HepG2 (cell line): ENCODE data around the gene FYB1. TPM values are rescaled to one million over a fixed set of nuclear protein-coding genes. Genes with fewer than 3 reads are reported as not detected.

ENCODE experiments used
- ATAC-seq: fragments of 200-7000 bp; cut with Tn5 transposase; 3 replicates; pipeline ENCODE4 v1.9.1; 2020; ENCODE audit warnings: mild to moderate bottlenecking, moderate library complexity
- BruUV-seq: library from RNA; stranded (reverse); fragments of 400-500 nt; replicated peaks from 2 replicates; lab custom pipeline; 2021; lab: Mats Ljungman, UMichigan
- CTCF ChIA-PET: fragments of 300-600 bp; formaldehyde crosslinking; extraction: SDS; loops from one replicate; lab custom pipeline; 2021; ENCODE audit warnings: low total read pairs, inconsistent platforms, low intra/inter-chr PET ratio; lab: Yijun Ruan, JAX
- POLR2A ChIA-PET: fragments of 350-600 bp; sonication (Branson Sonifier 250); formaldehyde crosslinking; loops from one replicate; lab custom pipeline; 2020; ENCODE audit warnings: antibody characterized with exemption, inconsistent platforms; lab: Yijun Ruan, JAX
- DNase-seq: peaks from one replicate; pipeline ENCODE4 v3.0.0-alpha.2; 2015; ENCODE audit warnings: low spot score
- FAIRE-seq: peaks from 3 replicates; lab custom pipeline; 2011; peaks lifted over from hg19 to GRCh38; lab: Jason Lieb, UNC
- H2AFZ ChIP-seq: one replicate; pipeline ENCODE4 v1.6.1; 2011; ENCODE audit warnings: low read length, inconsistent platforms
- H3K27ac ChIP-seq: fragments of 300-600 bp; 3 replicates; pipeline ENCODE4 v1.8.0; 2011; ENCODE audit warnings: mixed run types, mild to moderate bottlenecking, mixed read lengths, low read length, inconsistent platforms; ENCODE audit not compliant: insufficient read depth; ENCODE audit errors: extremely low read length
- H3K27me3 ChIP-seq, 2 experiments: fragments of 200-600 bp in 1 of 2; 2 replicates in 1 of 2; 3 replicates in 1 of 2; pipeline versions ENCODE4 v1.6.0 to v1.8.0; 2011; ENCODE audit warnings: low read length in 2 of 2, mild to moderate bottlenecking in 2 of 2, moderate library complexity in 2 of 2, inconsistent platforms in 1 of 2; ENCODE audit not compliant: insufficient read depth in 2 of 2, control insufficient read depth in 1 of 2
- H3K36me3 ChIP-seq, 2 experiments: fragments of 200-600 bp in 1 of 2; replicated peaks in 1 of 2; 2 replicates in 1 of 2; 3 replicates in 1 of 2; pipeline versions ENCODE4 v1.5.1 to v1.8.0; 2011; ENCODE audit warnings: low read length in 2 of 2, inconsistent platforms in 1 of 2; ENCODE audit not compliant: insufficient read depth in 2 of 2, control insufficient read depth in 1 of 2
- H3K4me1 ChIP-seq: 2 replicates; pipeline ENCODE4 v1.5.1; 2012; ENCODE audit warnings: low read length, inconsistent platforms; ENCODE audit not compliant: insufficient read depth
- H3K4me2 ChIP-seq: 2 replicates; pipeline ENCODE4 v1.6.0; 2011; ENCODE audit warnings: low read depth, low read length, inconsistent platforms
- H3K4me3 ChIP-seq, 3 experiments: fragments of 200-600 bp in 1 of 3; sonication (generic), shearing (Covaris generic) in 1 of 3; replicated peaks in 1 of 3; 2 replicates each; pipeline ENCODE4 v1.5.1; 2011 to 2016; ENCODE audit warnings: low read length in 3 of 3, inconsistent platforms in 2 of 3, low read depth in 2 of 3, mild to moderate bottlenecking in 2 of 3, control low read depth in 1 of 3, mixed read lengths in 1 of 3; ENCODE audit not compliant: insufficient read depth in 1 of 3
- H3K79me2 ChIP-seq: one replicate; pipeline ENCODE4 v1.6.1; 2011; ENCODE audit warnings: low read length, inconsistent platforms; ENCODE audit not compliant: insufficient read depth
- H3K9ac ChIP-seq: 2 replicates; pipeline ENCODE4 v1.6.0; 2011; ENCODE audit warnings: mild to moderate bottlenecking, low read depth, low read length, inconsistent platforms; ENCODE audit not compliant: insufficient read depth
- H3K9me3 ChIP-seq: 2 replicates; pipeline ENCODE4 v1.5.1; 2012; ENCODE audit warnings: mild to moderate bottlenecking, low read length
- H4K20me1 ChIP-seq: 2 replicates; pipeline ENCODE4 v1.6.0; 2011; ENCODE audit warnings: inconsistent platforms, mild to moderate bottlenecking, low read length, moderate library complexity; ENCODE audit not compliant: insufficient read depth
- AKNA ChIP-seq: sonication (generic); formaldehyde crosslinking; IDR thresholded peaks from 2 replicates; pipeline ENCODE4 v1.4.0; 2020; ENCODE audit warnings: missing genetic modification reagents, borderline replicate concordance
- ARID2 ChIP-seq: sonication (generic); formaldehyde crosslinking; IDR thresholded peaks from 2 replicates; pipeline ENCODE4 v1.8.1; 2022; ENCODE audit warnings: mild to moderate bottlenecking, missing genetic modification reagents, borderline replicate concordance
- BCLAF1 ChIP-seq: fragments of 450-650 bp; IDR thresholded peaks from 2 replicates; pipeline ENCODE4 v1.6.1; 2017; ENCODE audit warnings: mild to moderate bottlenecking
- CBFB ChIP-seq: sonication (generic); formaldehyde crosslinking; IDR thresholded peaks from 2 replicates; pipeline ENCODE4 v1.4.0; 2020; ENCODE audit warnings: missing genetic modification reagents
- KMT2B ChIP-seq: IDR thresholded peaks from 2 replicates; pipeline ENCODE4 v1.6.1; 2016; ENCODE audit warnings: missing genetic modification reagents, missing compliant biosample characterization
- PATZ1 ChIP-seq: sonication (generic); formaldehyde crosslinking; IDR thresholded peaks from 2 replicates; pipeline ENCODE4 v1.4.0; 2020; ENCODE audit warnings: missing genetic modification reagents
- POLR2G ChIP-seq: fragments of 200-400 bp; formaldehyde crosslinking; IDR thresholded peaks from 2 replicates; pipeline ENCODE4 v1.6.1; 2018; ENCODE audit warnings: mild to moderate bottlenecking, low read depth, low read length, moderate library complexity
- RORA ChIP-seq: sonication (generic); formaldehyde crosslinking; IDR thresholded peaks from 2 replicates; pipeline ENCODE4 v1.5.0; 2020; ENCODE audit warnings: mild to moderate bottlenecking, missing genetic modification reagents, moderate library complexity
- SOX5 ChIP-seq: IDR thresholded peaks from 2 replicates; pipeline ENCODE4 v1.6.1; 2016; ENCODE audit warnings: borderline replicate concordance
- SP2 ChIP-seq: sonication (generic); formaldehyde crosslinking; IDR thresholded peaks from 2 replicates; pipeline ENCODE4 v1.5.1; 2020; ENCODE audit warnings: mild to moderate bottlenecking, missing genetic modification reagents
- ZC3H13 ChIP-seq: sonication (generic); formaldehyde crosslinking; IDR thresholded peaks from 2 replicates; pipeline ENCODE4 v1.8.1; 2023; ENCODE audit warnings: mild to moderate bottlenecking, missing genetic modification reagents, moderate library complexity
- ZNF644 ChIP-seq: IDR thresholded peaks from 2 replicates; pipeline ENCODE4 v1.6.1; 2016; ENCODE audit warnings: low read depth
- WGBS: methylation state at CpG from one replicate; pipeline ENCODE4 v1.1.6; 2017; ENCODE audit warnings: low lambda C conversion rate; 5-methylcytosine and 5-hydroxymethylcytosine counted together
- in situ Hi-C: cut with HindIII; loops from 2 replicates; pipeline ENCODE4 v1.10.0; 2017; ENCODE audit warnings: low pct_unique_long_range_greater_than_20kb; ENCODE audit not compliant: extremely low pct_ligation_motif_present
- intact Hi-C: fragments of 100-400 bp; cut with micrococcal nuclease; formaldehyde crosslinking; loops from one replicate; pipeline ENCODE4 v1.10.0; 2022; ENCODE audit not compliant: unreplicated experiment
- polyA plus RNA-seq, 8 experiments: library from polyadenylated mRNA; depleted of rRNA in 3 of 8; stranded (reverse) in 7 of 8; unstranded in 1 of 8; fragments of >200 nt; fragmentation: Illumina TruSeq in 4 of 8; extraction: Trizol in 4 of 8; gene quantifications; 2 replicates each; pipeline versions ENCODE4 v1.2.1 to v1.2.3, GENCODE V29; 2011 to 2016; ENCODE audit warnings: low read depth in 4 of 8, missing spikeins in 1 of 8, mixed read lengths in 1 of 8; ENCODE audit not compliant: insufficient read depth in 1 of 8
- total RNA-seq, 5 experiments: library from RNA; depleted of rRNA; stranded (reverse); fragments of >200 nt; fragmentation: Illumina TruSeq; extraction: Trizol; gene quantifications; 2 replicates each; pipeline ENCODE4 v1.2.3, GENCODE V29; 2016; ENCODE audit warnings: low read depth in 1 of 5
- TF ChIP-seq, protein P1 (sequence below): sonication (generic); formaldehyde crosslinking; IDR thresholded peaks from 2 replicates; pipeline ENCODE4 v1.4.0; 2020; ENCODE audit warnings: mild to moderate bottlenecking, low read depth, missing genetic modification reagents

Gene FYB1
- total and polyA plus RNA-seq, 2 of the 13 experiments (the other 11 are each of a cell fraction or from before 2014, with no cell fraction given), result 0.03 TPM; not detected in 1

GRCh38 chr5:39186722-39187539, 32.4 kb downstream of the FYB1 start:
- H3K9ac ChIP-seq, result no peak overlapping the region
- ATAC-seq (no peak), FAIRE-seq (no peak), DNase-seq (no peak)
- no peak overlapping the region for H3K27ac ChIP-seq
- H3K79me2 ChIP-seq, result no peaks in the 10 kb centered on the region
- in situ Hi-C loops, result no loop called here
- WGBS, result 38% methylated on average over 7 of the region's 7 CpGs
- H3K9me3 ChIP-seq, result no peaks in the 10 kb centered on the region
- CTCF ChIA-PET, result no interaction called here
- no TSS peak for BruUV-seq
- intact Hi-C loops, result no loop called here
- H3K36me3 ChIP-seq, result no peaks in the 10 kb centered on the region
- POLR2A ChIA-PET, result no interaction called here
- no peak overlapping the region for H3K4me3 ChIP-seq
- no peaks in the 10 kb centered on the region; a peak in 1 of 5 replicates for H3K27me3 ChIP-seq
- no peak overlapping the region for H2AFZ ChIP-seq
- no peaks in the 10 kb centered on the region for H3K4me1 ChIP-seq
- H3K4me2 ChIP-seq, result no peak overlapping the region
- no peaks in the 10 kb centered on the region for H4K20me1 ChIP-seq
- no peak for TF ChIP-seq SP2
- TF ChIP-seq PATZ1, result no peak
- no peak for TF ChIP-seq POLR2G
- no peak for TF ChIP-seq CBFB (CRISPR knock-in tag)
- TF ChIP-seq, protein P1, sequence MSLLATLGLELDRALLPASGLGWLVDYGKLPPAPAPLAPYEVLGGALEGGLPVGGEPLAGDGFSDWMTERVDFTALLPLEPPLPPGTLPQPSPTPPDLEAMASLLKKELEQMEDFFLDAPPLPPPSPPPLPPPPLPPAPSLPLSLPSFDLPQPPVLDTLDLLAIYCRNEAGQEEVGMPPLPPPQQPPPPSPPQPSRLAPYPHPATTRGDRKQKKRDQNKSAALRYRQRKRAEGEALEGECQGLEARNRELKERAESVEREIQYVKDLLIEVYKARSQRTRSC (CRISPR knock-in tag), result no peak
- TF ChIP-seq BCLAF1, result no peak
- TF ChIP-seq ZC3H13, result no peak
- no peak for TF ChIP-seq KMT2B (CRISPR knock-in tag)
- TF ChIP-seq ARID2 (CRISPR knock-in tag), result no peak
- no peak for TF ChIP-seq SOX5 (CRISPR knock-in tag)
- no peak for TF ChIP-seq RORA (CRISPR knock-in tag)
- no peak for TF ChIP-seq ZNF644 (CRISPR knock-in tag)
- TF ChIP-seq AKNA (CRISPR knock-in tag), result no peak
